Measurements from ENCODE around the gene SMG9.

DNA sequence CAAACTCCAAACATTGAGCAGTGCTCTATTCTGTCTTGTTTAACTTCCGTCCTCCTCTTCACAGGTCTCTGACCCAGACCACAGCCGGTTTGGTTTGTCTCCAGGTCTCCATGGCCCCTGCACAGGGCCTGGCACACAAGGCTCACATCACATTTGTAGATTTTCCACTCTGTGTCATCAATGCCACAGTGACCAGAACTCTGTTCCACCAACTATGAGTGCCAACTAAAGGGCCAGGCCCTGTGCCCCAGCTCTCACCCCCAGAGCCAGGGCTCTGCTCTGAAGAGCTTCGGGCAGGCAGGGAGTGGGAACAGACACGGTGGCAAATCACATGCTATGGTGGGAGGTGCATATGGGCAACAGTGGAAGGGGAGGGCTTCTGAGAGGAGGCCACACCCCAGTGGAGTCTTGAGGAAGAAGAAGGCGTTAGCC lies 16.0 kb downstream of the SMG9 start:
- TF ChIP-seq BHLHE40 (IDR thresholded peaks at IDR 0.05; ENCODE audit: borderline replicate concordance), result no peak
- TF ChIP-seq FOXK2 (IDR thresholded peaks at IDR 0.05), result no peak
- TF ChIP-seq SP1 (IDR thresholded peaks at IDR 0.05), result no peak
- no peak for TF ChIP-seq FOXM1 (IDR thresholded peaks at IDR 0.05; ENCODE audit: borderline replicate concordance)
- no peak for TF ChIP-seq FOXA1 (IDR thresholded peaks at IDR 0.05)
- TF ChIP-seq SUZ12 (IDR thresholded peaks at IDR 0.05), result no peak
- no peak for TF ChIP-seq TARDBP (IDR thresholded peaks at IDR 0.05)

Measured in HEK293T (cell line).